Lung (tissue), 12 donors: Measurements from ENCODE around the gene F2. TPM values are rescaled to one million over a fixed set of nuclear protein-coding genes. Genes with fewer than 3 reads are reported as not detected.

Experiments
- ATAC-seq: fragments of 200-7000 bp; cut with Tn5 transposase; one replicate; pipeline ENCODE4 v1.9.1; 2020; ENCODE audit warnings: moderate number of reproducible peaks; ENCODE audit not compliant: insufficient read depth, low FRiP score
- DNase-seq, 3 donors: peaks; one replicate each; pipeline ENCODE4 v3.0.0-alpha.2; 2013 to 2017
- H3K27ac ChIP-seq, 2 donors: one replicate each; pipeline ENCODE4 v1.5.1; 2013; ENCODE audit warnings: mild to moderate bottlenecking in 2 of 2, moderate library complexity in 2 of 2, control low read depth in 1 of 2, inconsistent platforms in 1 of 2, low read depth in 1 of 2, low read length in 1 of 2
- H3K27me3 ChIP-seq, 3 donors: one replicate each; pipeline ENCODE4 v1.5.1; 2013; ENCODE audit warnings: low read length in 2 of 3; ENCODE audit not compliant: control insufficient read depth in 3 of 3, insufficient read depth in 3 of 3
- H3K36me3 ChIP-seq, 4 donors: one replicate each; pipeline ENCODE4 v1.5.1; 2013; ENCODE audit warnings: low read length in 4 of 4, mild to moderate bottlenecking in 1 of 4, moderate library complexity in 1 of 4; ENCODE audit not compliant: control insufficient read depth in 4 of 4, insufficient read depth in 4 of 4
- H3K4me1 ChIP-seq, 5 donors: one replicate each; pipeline ENCODE4 v1.5.1; 2013; ENCODE audit warnings: low read length in 5 of 5, mild to moderate bottlenecking in 2 of 5, moderate library complexity in 1 of 5; ENCODE audit not compliant: control insufficient read depth in 5 of 5, insufficient read depth in 5 of 5
- H3K4me3 ChIP-seq: one replicate; pipeline ENCODE4 v1.5.1; 2013; ENCODE audit warnings: mild to moderate bottlenecking, control low read depth, moderate library complexity
- H3K9ac ChIP-seq, 2 donors: one replicate each; pipeline ENCODE4 v1.5.1; 2013; ENCODE audit warnings: low read length in 2 of 2, control low read depth in 1 of 2; ENCODE audit not compliant: insufficient read depth in 1 of 2
- H3K9me3 ChIP-seq, 4 donors: one replicate each; pipeline ENCODE4 v1.5.1; 2013; ENCODE audit warnings: low read length in 3 of 4, mild to moderate bottlenecking in 1 of 4, moderate library complexity in 1 of 4; ENCODE audit not compliant: control insufficient read depth in 4 of 4, insufficient read depth in 3 of 4
- WGBS, 2 donors: extraction: QIAGEN DNeasy Blood & Tissue Kit; methylation state at CpG; one replicate each; pipeline ENCODE4 v1.1.7; 2013; 5-methylcytosine and 5-hydroxymethylcytosine counted together
- polyA plus RNA-seq, 2 donors: library from polyadenylated mRNA; stranded (reverse); fragments of 200-250 nt; gene quantifications; one replicate each; pipeline ENCODE4 v1.2.1, GENCODE V29; 2013
- total RNA-seq, 2 donors: library from RNA; depleted of rRNA in 1 of 2; stranded (reverse); fragments of >200 nt in 1 of 2; gene quantifications; one replicate each; pipeline ENCODE4 v1.2.1, GENCODE V29; 2014 to 2021
- TF ChIP-seq, protein P1 (sequence below): IDR thresholded peaks from 2 replicates; pipeline ENCODE4 v1.5.1; 2012; ENCODE audit warnings: mild to moderate bottlenecking; ENCODE audit errors: control extremely low read depth, extremely low read depth
- donor health status: control.
- donor health status: control.
- donor health status: Bipolar disorder and iron deficiency.
- donor health status: healthy.
- donor health status: DM: yes; HTN: yes; CAD: no.

Gene F2
- total and polyA plus RNA-seq, 4 donors, result 0.01 to 0.40 (median 0.26) TPM; not detected in 1

DNA sequence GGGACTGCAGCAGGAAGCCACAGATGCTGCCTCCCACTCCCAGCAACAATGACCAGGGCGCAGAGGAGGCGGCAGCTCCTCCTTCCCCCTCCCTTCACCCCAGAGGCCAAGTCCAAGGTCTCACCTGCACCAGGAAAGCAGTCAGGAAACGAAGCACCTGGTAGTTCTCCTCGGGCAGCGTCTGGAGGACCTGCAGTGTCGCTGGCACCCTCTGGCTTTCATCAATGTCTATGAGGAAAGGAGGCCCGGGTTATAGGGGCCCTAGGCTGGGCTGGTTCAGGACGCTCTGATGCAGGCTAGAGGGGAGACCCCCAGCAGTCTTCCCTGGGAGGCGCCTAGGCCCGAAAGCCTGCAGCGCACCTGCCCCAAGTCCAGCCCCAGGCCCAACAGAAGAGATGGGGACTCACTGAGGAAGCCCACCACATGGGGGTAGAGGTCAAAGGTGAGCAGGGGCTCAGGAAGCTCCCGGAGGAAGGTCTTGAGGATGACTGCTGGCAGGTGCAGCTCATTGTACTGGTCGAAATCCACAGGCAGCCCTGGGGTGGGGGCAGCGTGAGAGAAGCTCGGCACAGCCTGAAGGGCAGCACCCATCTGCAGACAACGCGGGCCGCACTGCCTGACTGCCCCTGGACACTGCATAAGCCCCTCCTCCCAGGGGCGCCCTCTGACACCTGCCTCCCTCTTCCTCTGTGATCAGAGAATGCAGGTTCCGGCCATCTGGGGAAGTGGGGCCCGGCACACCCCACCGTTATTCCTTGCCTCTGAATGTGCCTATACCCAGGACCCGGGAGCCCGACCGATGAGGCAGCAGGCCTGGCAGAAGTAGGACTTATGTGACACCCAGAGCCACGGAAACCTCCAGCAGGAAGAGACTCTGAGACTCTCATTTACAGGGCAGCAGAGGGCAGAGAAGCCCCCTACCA lies 39.5 kb upstream of the F2 start:
- no peaks in the 10 kb centered on the region for H3K27me3 ChIP-seq
- H3K4me1 ChIP-seq, result peaks cover 2 to 14% (median 9%) of the 10 kb centered on the region in 5 donors
- WGBS, 2 donors, result 92 to 94% methylated on average over 24 to 26 of the region's 26 CpGs
- no peaks in the 10 kb centered on the region for H3K9me3 ChIP-seq
- peaks cover 12 to 58% (median 21%) of the 10 kb centered on the region in 4 donors for H3K36me3 ChIP-seq
- H3K9ac ChIP-seq, result no peak overlapping the region
- no peak for ATAC-seq
- no peak for DNase-seq
- H3K27ac ChIP-seq, result no peak overlapping the region
- TF ChIP-seq, protein P1, sequence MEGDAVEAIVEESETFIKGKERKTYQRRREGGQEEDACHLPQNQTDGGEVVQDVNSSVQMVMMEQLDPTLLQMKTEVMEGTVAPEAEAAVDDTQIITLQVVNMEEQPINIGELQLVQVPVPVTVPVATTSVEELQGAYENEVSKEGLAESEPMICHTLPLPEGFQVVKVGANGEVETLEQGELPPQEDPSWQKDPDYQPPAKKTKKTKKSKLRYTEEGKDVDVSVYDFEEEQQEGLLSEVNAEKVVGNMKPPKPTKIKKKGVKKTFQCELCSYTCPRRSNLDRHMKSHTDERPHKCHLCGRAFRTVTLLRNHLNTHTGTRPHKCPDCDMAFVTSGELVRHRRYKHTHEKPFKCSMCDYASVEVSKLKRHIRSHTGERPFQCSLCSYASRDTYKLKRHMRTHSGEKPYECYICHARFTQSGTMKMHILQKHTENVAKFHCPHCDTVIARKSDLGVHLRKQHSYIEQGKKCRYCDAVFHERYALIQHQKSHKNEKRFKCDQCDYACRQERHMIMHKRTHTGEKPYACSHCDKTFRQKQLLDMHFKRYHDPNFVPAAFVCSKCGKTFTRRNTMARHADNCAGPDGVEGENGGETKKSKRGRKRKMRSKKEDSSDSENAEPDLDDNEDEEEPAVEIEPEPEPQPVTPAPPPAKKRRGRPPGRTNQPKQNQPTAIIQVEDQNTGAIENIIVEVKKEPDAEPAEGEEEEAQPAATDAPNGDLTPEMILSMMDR, result no peak
- no peak overlapping the region for H3K4me3 ChIP-seq

DNA sequence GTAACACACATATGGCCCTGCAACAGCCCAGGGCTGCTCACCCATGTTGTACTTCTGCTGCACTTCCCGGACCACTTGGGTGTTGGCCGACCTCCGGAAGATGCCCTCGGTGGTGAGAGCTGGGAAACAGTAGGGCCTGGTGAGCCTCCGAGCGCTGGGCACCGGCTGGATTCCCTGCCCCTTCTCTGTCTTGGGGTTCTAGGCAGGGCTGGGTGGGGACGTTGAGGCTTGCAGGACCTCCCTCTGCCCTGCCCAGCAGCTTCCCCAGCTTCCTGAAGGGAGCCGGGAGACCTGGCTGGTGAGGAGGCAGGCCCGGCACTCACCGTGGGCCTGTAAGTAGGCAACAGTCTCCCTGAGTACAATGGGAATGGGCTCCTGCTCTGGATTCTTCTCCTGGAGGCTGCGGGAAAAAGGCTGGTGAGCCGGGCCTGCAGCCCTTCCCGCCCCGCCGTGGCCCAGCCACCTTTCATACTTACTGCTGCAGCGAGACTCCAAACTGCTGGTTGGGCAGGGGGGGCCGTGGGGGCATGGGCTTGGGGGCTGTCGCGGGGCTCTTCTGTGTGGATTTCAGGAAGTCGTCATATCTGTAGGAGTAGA lies 38.8 kb upstream of the F2 start:
- no peak overlapping the region for H3K27ac ChIP-seq
- TF ChIP-seq, protein P1, result no peak
- ATAC-seq (no peak), DNase-seq (no peak)
- 90 to 93% methylated on average over 21 of the region's 21 CpGs for WGBS, 2 donors
- peaks cover 12 to 58% (median 21%) of the 10 kb centered on the region in 4 donors for H3K36me3 ChIP-seq
- H3K27me3 ChIP-seq, result no peaks in the 10 kb centered on the region
- no peak overlapping the region for H3K4me3 ChIP-seq
- H3K4me1 ChIP-seq, result peaks cover 2 to 7% (median 4%) of the 10 kb centered on the region in 5 donors
- no peaks in the 10 kb centered on the region for H3K9me3 ChIP-seq
- H3K9ac ChIP-seq, result no peak overlapping the region

DNA sequence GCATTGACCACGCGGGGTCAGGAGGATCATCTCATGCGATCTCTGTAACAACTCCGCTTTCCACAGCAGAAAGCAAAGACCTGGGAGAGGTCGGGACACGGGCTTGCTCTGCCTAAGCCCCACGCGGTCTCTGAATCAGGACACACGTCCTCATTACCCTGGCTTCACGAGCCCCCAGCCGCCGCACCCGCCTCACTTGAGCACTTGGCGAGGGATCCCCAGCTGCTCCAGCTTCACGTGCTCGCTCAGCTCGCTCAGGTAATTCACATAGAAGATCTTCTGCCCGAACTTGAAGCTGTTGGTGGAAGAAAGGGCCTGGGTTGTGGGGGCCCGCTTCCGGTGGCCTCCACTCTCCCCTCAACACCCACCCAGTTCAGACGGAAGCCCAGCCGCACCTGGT lies 38.2 kb upstream of the F2 start:
- ATAC-seq (no peak), DNase-seq (no peak)
- Histone ChIP-seq H3K9ac (no peak overlapping the region), H3K27ac (no peak overlapping the region), H3K4me1 (peaks cover 0 to 3% (median 2%) of the 10 kb centered on the region in 5 donors), H3K27me3 (no peaks in the 10 kb centered on the region), H3K9me3 (no peaks in the 10 kb centered on the region), H3K36me3 (peaks cover 12 to 58% (median 21%) of the 10 kb centered on the region in 4 donors), H3K4me3 (no peak overlapping the region)
- TF ChIP-seq, protein P1, result no peak
- WGBS, 2 donors, result 96 to 97% methylated on average over 22 of the region's 22 CpGs
